Vagina (tissue), 2 donors: ENCODE measurements around the gene ACR.

Experiments used
- CTCF ChIP-seq, 3 experiments: fragments of 450-650 bp in 2 of 3; fragments of 200-600 bp in 1 of 3; sonication (generic) in 1 of 3; IDR thresholded peaks; one replicate each; pipeline ENCODE4 v1.5.1; 2017 to 2019; ENCODE audit warnings: antibody characterized with exemption in 3 of 3, mild to moderate bottlenecking in 2 of 3, moderate library complexity in 2 of 3
- POLR2AphosphoS5 ChIP-seq, 2 donors: sonication (generic); formaldehyde crosslinking; IDR thresholded peaks; one replicate each; pipeline ENCODE4 v1.9.0; 2017; ENCODE audit warnings: antibody characterized with exemption in 2 of 2, mild to moderate bottlenecking in 2 of 2, low read depth in 1 of 2; ENCODE audit not compliant: insufficient read depth in 1 of 2

GRCh38 chr22:50738649-50739227 lies 734 bp downstream of the ACR start:
- TF ChIP-seq POLR2AphosphoS5 (IDR thresholded peaks at IDR 0.05; ENCODE audit: insufficient read depth in 1 of 2, low read depth in 1 of 2): no peak
- no peak for TF ChIP-seq CTCF (IDR thresholded peaks at IDR 0.05)
